Prostate gland (tissue), 2 donors: ENCODE data around the gene ERBB2. TPM values are rescaled to one million over a fixed set of nuclear protein-coding genes. Genes with fewer than 3 reads are reported as not detected.
A peak's percentile ranks its signal among the peaks of the same experiment; 100 is the strongest.

Experiments
- DNase-seq: peaks from one replicate; pipeline ENCODE4 v3.0.0-alpha.2; 2019; ENCODE audit warnings: low spot score
- H3K27ac ChIP-seq, 2 donors: fragments of 200-600 bp; sonication (generic); 2 replicates each; pipeline ENCODE4 v1.5.1; 2017 to 2019
- H3K27me3 ChIP-seq: fragments of 200-600 bp; sonication (generic); replicated peaks from 2 replicates; pipeline ENCODE4 v1.5.1; 2019; ENCODE audit not compliant: insufficient read depth
- H3K36me3 ChIP-seq, 2 donors: fragments of 200-600 bp; sonication (generic); 1 replicate in 1 of 2; 2 replicates in 1 of 2; pipeline versions ENCODE4 v1.5.1 to v1.8.1; 2017 to 2019
- H3K4me1 ChIP-seq: fragments of 200-600 bp; sonication (generic); replicated peaks from 2 replicates; pipeline ENCODE4 v1.5.1; 2019
- H3K4me3 ChIP-seq, 2 donors: fragments of 200-600 bp; sonication (generic); 2 replicates each; pipeline ENCODE4 v1.5.1; 2017 to 2019
- H3K9me3 ChIP-seq: fragments of 200-600 bp; sonication (generic); 2 replicates; pipeline ENCODE4 v1.5.1; 2017
- POLR2A ChIP-seq: fragments of 450-650 bp; IDR thresholded peaks from one replicate; pipeline ENCODE4 v1.6.1; 2016; ENCODE audit warnings: antibody characterized with exemption, mild to moderate bottlenecking
- POLR2AphosphoS5 ChIP-seq: sonication (generic); formaldehyde crosslinking; IDR thresholded peaks from one replicate; pipeline ENCODE4 v1.6.1; 2017; ENCODE audit warnings: antibody characterized with exemption
- WGBS: methylation state at CpG from one replicate; pipeline ENCODE4 v1.1.5; 2018; 5-methylcytosine and 5-hydroxymethylcytosine counted together
- intact Hi-C: fragments of 100-400 bp; cut with DNase I; formaldehyde crosslinking; loops from one replicate; pipeline ENCODE4 v1.14.2; 2022
- total RNA-seq, 2 donors: library from RNA; depleted of rRNA; stranded (reverse); fragments of >200 nt; gene quantifications; one replicate each; pipeline ENCODE4 v1.1.0, GENCODE V29; 2016
- TF ChIP-seq, protein P1 (sequence below), 4 experiments: fragments of 200-600 bp in 2 of 4; fragments of 450-650 bp in 2 of 4; sonication (generic) in 2 of 4; IDR thresholded peaks; 1 replicate in 3 of 4; 2 replicates in 1 of 4; pipeline ENCODE4 v1.5.1; 2016 to 2019; ENCODE audit warnings: antibody characterized with exemption in 4 of 4, mild to moderate bottlenecking in 2 of 4, moderate library complexity in 2 of 4

Gene ERBB2
- total RNA-seq, 2 donors from 2014 or later: 112 to 172 TPM

DNA sequence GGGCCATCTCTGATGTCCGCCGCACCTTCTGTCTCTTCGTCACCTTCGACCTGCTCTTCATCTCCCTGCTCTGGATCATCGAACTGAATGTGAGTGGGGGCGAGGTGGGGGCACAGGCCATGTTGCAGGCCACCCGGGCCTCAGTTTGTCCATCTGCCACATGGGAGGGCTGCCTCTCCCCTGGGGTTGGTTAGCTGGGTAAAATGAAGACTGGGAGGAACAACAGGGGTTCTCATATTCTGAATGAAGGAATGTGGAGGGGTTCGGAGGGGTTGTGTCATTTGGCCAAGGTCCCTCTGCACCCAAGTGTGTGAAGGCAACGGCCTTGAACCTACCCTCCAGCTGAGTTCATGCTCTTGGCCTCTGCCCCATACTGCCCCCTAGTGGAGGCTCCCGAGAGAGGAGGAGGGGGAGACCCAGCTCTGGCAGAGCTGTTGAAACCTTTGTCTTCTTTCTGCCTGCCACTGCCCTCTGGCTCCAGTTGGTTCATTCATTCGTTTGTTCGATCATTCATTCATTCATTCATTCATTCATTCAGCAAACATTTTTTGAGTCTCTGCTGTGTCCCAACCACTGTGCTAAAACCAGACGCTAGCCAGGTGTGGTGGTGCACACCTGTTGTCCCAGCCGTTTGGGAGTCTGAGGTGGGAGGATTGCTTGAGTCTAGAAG lies 46.1 kb upstream of the ERBB2 start:
- Histone ChIP-seq H3K4me3 (no peak overlapping the region), H3K4me1 (peaks cover 13% of the 10 kb centered on the region), H3K27me3 (no peaks in the 10 kb centered on the region), H3K36me3 (no peaks in the 10 kb centered on the region), H3K27ac (no peak overlapping the region), H3K9me3 (no peaks in the 10 kb centered on the region)
- intact Hi-C loops: no loop called here
- no peak for TF ChIP-seq POLR2A
- TF ChIP-seq, protein P1, sequence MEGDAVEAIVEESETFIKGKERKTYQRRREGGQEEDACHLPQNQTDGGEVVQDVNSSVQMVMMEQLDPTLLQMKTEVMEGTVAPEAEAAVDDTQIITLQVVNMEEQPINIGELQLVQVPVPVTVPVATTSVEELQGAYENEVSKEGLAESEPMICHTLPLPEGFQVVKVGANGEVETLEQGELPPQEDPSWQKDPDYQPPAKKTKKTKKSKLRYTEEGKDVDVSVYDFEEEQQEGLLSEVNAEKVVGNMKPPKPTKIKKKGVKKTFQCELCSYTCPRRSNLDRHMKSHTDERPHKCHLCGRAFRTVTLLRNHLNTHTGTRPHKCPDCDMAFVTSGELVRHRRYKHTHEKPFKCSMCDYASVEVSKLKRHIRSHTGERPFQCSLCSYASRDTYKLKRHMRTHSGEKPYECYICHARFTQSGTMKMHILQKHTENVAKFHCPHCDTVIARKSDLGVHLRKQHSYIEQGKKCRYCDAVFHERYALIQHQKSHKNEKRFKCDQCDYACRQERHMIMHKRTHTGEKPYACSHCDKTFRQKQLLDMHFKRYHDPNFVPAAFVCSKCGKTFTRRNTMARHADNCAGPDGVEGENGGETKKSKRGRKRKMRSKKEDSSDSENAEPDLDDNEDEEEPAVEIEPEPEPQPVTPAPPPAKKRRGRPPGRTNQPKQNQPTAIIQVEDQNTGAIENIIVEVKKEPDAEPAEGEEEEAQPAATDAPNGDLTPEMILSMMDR (IDR thresholded peaks at IDR 0.05): peak; percentile 43 to 55 (median 52)
- 73% methylated on average over 14 of the region's 14 CpGs for WGBS
- DNase-seq: peak; percentile 47

DNA sequence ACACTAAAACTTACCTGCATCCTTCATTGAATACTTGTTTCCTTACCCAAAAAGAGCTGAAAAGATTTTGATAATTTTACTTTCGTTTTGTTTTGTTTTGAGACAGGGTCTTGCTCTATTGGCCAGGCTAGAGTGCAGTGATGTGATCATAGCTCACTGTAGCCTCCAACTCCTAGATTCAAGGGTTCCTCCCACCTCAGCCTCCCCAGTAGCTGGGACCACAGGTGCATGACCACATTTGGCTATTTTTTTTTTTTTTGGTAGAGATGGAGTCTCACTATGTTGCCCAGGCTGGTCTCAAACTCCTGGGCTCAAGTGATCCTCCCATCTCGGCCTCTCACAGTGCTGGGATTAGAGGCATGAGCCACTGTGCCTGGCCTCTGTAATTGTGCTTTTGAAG lies 44.8 kb upstream of the ERBB2 start:
- no peak for DNase-seq
- Histone ChIP-seq H3K36me3 (no peaks in the 10 kb centered on the region), H3K27me3 (no peaks in the 10 kb centered on the region), H3K4me1 (peaks cover 13% of the 10 kb centered on the region), H3K27ac (no peak overlapping the region), H3K4me3 (no peak overlapping the region), H3K9me3 (no peaks in the 10 kb centered on the region)
- 85% methylated on average over 2 of the region's 2 CpGs for WGBS
- TF ChIP-seq, protein P1 (IDR thresholded peaks at IDR 0.05): no peak
- TF ChIP-seq POLR2AphosphoS5 (no peak), POLR2A (no peak)
- intact Hi-C loops: no loop called here

DNA sequence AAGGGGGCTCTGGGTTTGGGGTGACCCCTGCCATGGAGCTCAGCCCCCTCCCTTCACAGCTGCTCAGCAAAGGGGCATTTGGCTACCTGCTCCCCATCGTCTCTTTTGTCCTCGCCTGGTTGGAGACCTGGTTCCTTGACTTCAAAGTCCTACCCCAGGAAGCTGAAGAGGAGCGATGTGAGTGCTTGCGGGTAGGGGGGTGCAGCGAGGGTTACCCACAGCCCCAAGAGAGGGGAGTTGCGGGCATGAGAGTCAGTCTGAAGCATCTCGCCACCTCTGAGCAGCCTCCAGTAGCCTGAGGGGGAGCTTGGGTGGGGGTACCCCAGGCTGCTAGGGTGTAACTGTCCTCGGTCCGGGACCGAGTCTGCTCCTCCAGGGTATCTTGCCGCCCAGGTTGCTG lies 41.5 kb upstream of the ERBB2 start:
- Histone ChIP-seq H3K4me3 (no peak overlapping the region), H3K9me3 (no peaks in the 10 kb centered on the region), H3K27me3 (no peaks in the 10 kb centered on the region), H3K27ac (no peak overlapping the region), H3K4me1 (peaks cover 11% of the 10 kb centered on the region), H3K36me3 (no peaks in the 10 kb centered on the region)
- TF ChIP-seq POLR2AphosphoS5 (no peak), POLR2A (no peak)
- TF ChIP-seq, protein P1 (IDR thresholded peaks at IDR 0.05): no peak
- 94% methylated on average over 11 of the region's 11 CpGs for WGBS
- no peak for DNase-seq
- intact Hi-C loops: no loop called here

DNA sequence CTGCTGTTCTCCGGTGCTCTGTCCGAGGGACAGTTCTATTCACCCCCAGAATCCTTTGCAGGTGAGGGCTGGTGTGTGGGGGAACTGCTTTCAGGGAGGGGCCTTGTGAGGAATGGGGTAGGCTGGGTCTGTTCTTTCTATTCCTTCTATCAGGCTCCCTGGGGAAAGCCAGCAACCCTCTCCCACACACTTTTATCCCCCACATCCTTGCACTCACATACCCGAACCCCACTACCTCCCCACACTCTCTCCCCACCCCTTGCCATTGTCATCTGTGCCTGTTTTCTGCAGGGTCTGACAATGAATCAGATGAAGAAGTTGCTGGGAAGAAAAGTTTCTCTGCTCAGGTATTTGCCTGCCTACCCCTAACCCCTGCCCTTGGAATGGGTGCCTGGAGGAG lies 41.1 kb upstream of the ERBB2 start:
- TF ChIP-seq POLR2A: no peak
- TF ChIP-seq POLR2AphosphoS5: no peak
- TF ChIP-seq, protein P1 (IDR thresholded peaks at IDR 0.05): no peak
- Histone ChIP-seq H3K4me1 (peaks cover 11% of the 10 kb centered on the region), H3K27me3 (no peaks in the 10 kb centered on the region), H3K27ac (peak overlapping the region in 1 of 2 donors; percentile 37), H3K36me3 (no peaks in the 10 kb centered on the region), H3K4me3 (no peak overlapping the region), H3K9me3 (no peaks in the 10 kb centered on the region)
- DNase-seq: no peak
- intact Hi-C loops: no loop called here
- 87% methylated on average over 3 of the region's 3 CpGs for WGBS
